Mesenchymal stem cell (in vitro differentiated cells and primary cell): ENCODE measurements around the gene ENDOG.

Experiments
- DNase-seq: peaks from one replicate; pipeline ENCODE4 v3.0.0-alpha.2; 2013
- H2AFZ ChIP-seq: one replicate; pipeline ENCODE4 v1.6.1; 2013; ENCODE audit warnings: low read depth, mild to moderate bottlenecking, control low read depth, inconsistent platforms, low read length, moderate library complexity
- H2AK5ac ChIP-seq: 2 replicates; pipeline ENCODE4 v1.6.1; 2013; ENCODE audit warnings: low read length, moderate library complexity, mild to moderate bottlenecking, inconsistent platforms; ENCODE audit not compliant: severe bottlenecking
- H2BK120ac ChIP-seq: one replicate; pipeline ENCODE4 v1.6.1; 2013; ENCODE audit warnings: low read depth, mild to moderate bottlenecking, inconsistent platforms, low read length, moderate library complexity
- H2BK12ac ChIP-seq, 2 experiments: one replicate each; pipeline ENCODE4 v1.6.1; 2013; ENCODE audit warnings: inconsistent platforms in 2 of 2, low read length in 2 of 2, mild to moderate bottlenecking in 2 of 2, moderate library complexity in 2 of 2, control low read depth in 1 of 2
- H2BK15ac ChIP-seq: one replicate; pipeline ENCODE4 v1.6.1; 2013; ENCODE audit warnings: mild to moderate bottlenecking, low read depth, inconsistent platforms; ENCODE audit not compliant: poor library complexity, severe bottlenecking
- H2BK5ac ChIP-seq: 2 replicates; pipeline ENCODE4 v1.6.1; 2013; ENCODE audit warnings: low read depth, mild to moderate bottlenecking, low read length, control low read depth, inconsistent platforms; ENCODE audit not compliant: poor library complexity, severe bottlenecking
- H3K14ac ChIP-seq, 2 experiments: one replicate each; pipeline ENCODE4 v1.6.1; 2013; ENCODE audit warnings: inconsistent platforms in 2 of 2, low read length in 2 of 2, control low read depth in 1 of 2, mild to moderate bottlenecking in 1 of 2, moderate library complexity in 1 of 2
- H3K18ac ChIP-seq, 2 experiments: one replicate each; pipeline ENCODE4 v1.6.1; 2013; ENCODE audit warnings: inconsistent platforms in 2 of 2, low read length in 2 of 2, control low read depth in 1 of 2, low read depth in 1 of 2, mild to moderate bottlenecking in 1 of 2
- H3K23ac ChIP-seq, 2 experiments: one replicate each; pipeline ENCODE4 v1.6.1; 2013; ENCODE audit warnings: inconsistent platforms in 2 of 2, low read length in 2 of 2, mild to moderate bottlenecking in 2 of 2, moderate library complexity in 2 of 2, control low read depth in 1 of 2
- H3K27ac ChIP-seq: 2 replicates; pipeline ENCODE4 v1.5.1; 2013; ENCODE audit warnings: mild to moderate bottlenecking, moderate library complexity, low read length, control low read depth, inconsistent platforms; ENCODE audit not compliant: poor library complexity, severe bottlenecking
- H3K27me3 ChIP-seq, 2 experiments: 2 replicates each; pipeline versions ENCODE4 v1.6.1 to v1.7.0; 2013; ENCODE audit warnings: low read length in 2 of 2, mild to moderate bottlenecking in 2 of 2, moderate library complexity in 2 of 2, control low read depth in 1 of 2, inconsistent platforms in 1 of 2; ENCODE audit not compliant: control insufficient read depth in 1 of 2, insufficient read depth in 1 of 2
- H3K36me3 ChIP-seq, 2 experiments: 2 replicates each; pipeline versions ENCODE4 v1.6.1 to v1.7.0; 2013; ENCODE audit warnings: low read length in 2 of 2, control low read depth in 1 of 2, inconsistent platforms in 1 of 2, low read depth in 1 of 2, mild to moderate bottlenecking in 1 of 2; ENCODE audit not compliant: insufficient read depth in 2 of 2, control insufficient read depth in 1 of 2
- H3K4ac ChIP-seq, 2 experiments: one replicate each; pipeline ENCODE4 v1.6.1; 2013; ENCODE audit warnings: inconsistent platforms in 2 of 2, low read length in 2 of 2, mild to moderate bottlenecking in 2 of 2, moderate library complexity in 2 of 2, control low read depth in 1 of 2, low read depth in 1 of 2
- H3K4me1 ChIP-seq: 2 replicates; pipeline ENCODE4 v1.6.1; 2013; ENCODE audit warnings: low read depth, low read length, control low read depth; ENCODE audit not compliant: control insufficient read depth, insufficient read depth
- H3K4me2 ChIP-seq: 2 replicates; pipeline ENCODE4 v1.6.1; 2013; ENCODE audit warnings: low read length, mild to moderate bottlenecking, inconsistent platforms; ENCODE audit not compliant: poor library complexity, severe bottlenecking
- H3K4me3 ChIP-seq, 2 experiments: 2 replicates each; pipeline versions ENCODE4 v1.5.1 to v1.7.0; 2013; ENCODE audit warnings: low read length in 2 of 2, mild to moderate bottlenecking in 2 of 2, control low read depth in 1 of 2, low read depth in 1 of 2; ENCODE audit not compliant: insufficient read depth in 1 of 2
- H3K79me1 ChIP-seq: replicated peaks from 2 replicates; pipeline ENCODE4 v1.6.1; 2013; ENCODE audit warnings: mild to moderate bottlenecking, control low read depth, low read length, inconsistent platforms; ENCODE audit not compliant: poor library complexity, severe bottlenecking
- H3K9ac ChIP-seq: 2 replicates; pipeline ENCODE4 v1.7.0; 2013; ENCODE audit warnings: mild to moderate bottlenecking, low read length, moderate library complexity
- H3K9me3 ChIP-seq: 2 replicates; pipeline ENCODE4 v1.7.0; 2013; ENCODE audit warnings: mild to moderate bottlenecking, low read length; ENCODE audit not compliant: control insufficient read depth
- H4K8ac ChIP-seq: one replicate; pipeline ENCODE4 v1.6.1; 2013; ENCODE audit warnings: inconsistent platforms, mild to moderate bottlenecking, low read length, moderate library complexity
- H4K91ac ChIP-seq: one replicate; pipeline ENCODE4 v1.6.1; 2013; ENCODE audit warnings: mild to moderate bottlenecking, low read length, inconsistent platforms
- WGBS: methylation state at CpG from one replicate; pipeline ENCODE4 v1.1.7; 2013; ENCODE audit warnings: mixed read lengths; 5-methylcytosine and 5-hydroxymethylcytosine counted together

Gene ENDOG

DNA sequence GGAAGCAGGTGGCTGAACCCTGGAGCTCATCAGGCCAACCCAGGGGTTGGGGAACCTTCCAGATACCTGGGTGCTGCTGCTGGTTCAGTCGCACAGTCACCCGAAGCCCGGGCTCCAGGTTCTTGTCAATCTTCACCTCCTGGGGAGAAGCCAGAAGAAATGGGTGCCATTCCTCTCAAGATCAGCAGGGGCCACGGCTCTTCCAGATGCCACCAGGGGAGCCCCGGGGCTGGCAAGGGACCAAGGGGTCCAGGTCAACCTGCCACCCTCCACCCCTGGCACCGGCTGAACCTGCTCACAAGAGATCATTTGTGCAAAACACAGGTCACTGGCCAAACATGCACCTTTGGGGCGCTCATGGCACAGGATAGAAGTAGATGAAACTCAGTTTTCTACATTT lies 6.6 kb downstream of the ENDOG start:
- Histone ChIP-seq H2BK15ac (no peak overlapping the region), H3K4me3 (no peak overlapping the region), H3K27ac (no peak overlapping the region), H4K91ac (no peak overlapping the region), H2BK120ac (no peak overlapping the region), H3K4me1 (peaks cover 12% of the 10 kb centered on the region), H4K8ac (no peak overlapping the region), H2AFZ (no peak overlapping the region), H3K4ac (no peak overlapping the region), H3K9ac (no peak overlapping the region), H3K18ac (no peak overlapping the region), H3K36me3 (peaks cover 65 to 69% of the 10 kb centered on the region in 2 experiments), H3K9me3 (no peaks in the 10 kb centered on the region), H3K79me1 (peaks cover 28% of the 10 kb centered on the region), H2AK5ac (no peak overlapping the region), H3K23ac (no peak overlapping the region), H3K4me2 (no peak overlapping the region), H2BK5ac (no peak overlapping the region), H2BK12ac (no peak overlapping the region), H3K27me3 (no peaks in the 10 kb centered on the region), H3K14ac (no peak overlapping the region)
- no peak for DNase-seq
- 93% methylated on average over 7 of the region's 7 CpGs for WGBS

DNA sequence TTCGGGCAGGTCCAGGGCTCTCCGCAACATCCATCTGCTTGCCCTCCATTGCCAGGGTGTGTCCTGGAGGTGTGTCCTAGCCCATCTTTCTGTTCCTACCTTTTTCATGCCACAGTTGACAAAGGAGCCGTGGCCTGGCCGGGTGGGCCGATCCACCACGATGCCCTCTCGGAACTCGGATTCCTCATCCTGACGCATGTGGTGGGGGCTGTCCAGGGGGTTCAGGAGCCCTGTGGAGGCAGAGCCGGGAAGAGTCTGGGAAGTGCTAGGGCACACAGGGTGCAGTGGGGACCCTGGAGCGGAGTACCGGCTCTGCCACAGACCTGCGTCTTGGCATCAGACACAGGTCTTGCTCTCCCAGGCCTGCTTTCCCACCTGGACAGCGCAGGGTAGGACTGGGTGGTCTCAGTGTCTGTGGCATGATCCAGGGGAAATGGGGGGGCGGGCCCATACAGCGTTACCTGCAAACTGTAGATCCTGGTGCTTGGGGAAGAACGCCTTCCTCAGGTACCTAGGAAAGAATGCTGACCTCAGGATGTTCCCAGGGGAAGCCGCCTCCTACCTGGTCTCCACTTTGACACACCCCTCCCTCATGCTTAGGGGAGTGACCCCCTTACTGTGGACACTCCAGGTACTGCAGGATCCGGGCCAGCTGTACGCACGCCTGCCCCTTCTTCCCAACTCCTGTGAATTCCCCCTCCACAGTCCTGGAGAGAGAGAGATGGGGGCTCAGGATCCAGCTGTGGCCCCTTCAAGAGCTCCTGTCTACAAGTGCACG lies 7.8 kb downstream of the ENDOG start:
- H4K91ac ChIP-seq, result no peak overlapping the region
- WGBS, result 97% methylated on average over 22 of the region's 22 CpGs
- no peak overlapping the region for H3K14ac ChIP-seq
- peaks cover 28% of the 10 kb centered on the region for H3K79me1 ChIP-seq
- no peak overlapping the region for H3K4me3 ChIP-seq
- H2BK12ac ChIP-seq, result no peak overlapping the region
- H2AK5ac ChIP-seq, result no peak overlapping the region
- H3K4ac ChIP-seq, result no peak overlapping the region
- no peak overlapping the region for H3K18ac ChIP-seq
- no peak overlapping the region for H3K27ac ChIP-seq
- no peaks in the 10 kb centered on the region for H3K9me3 ChIP-seq
- no peak overlapping the region for H2BK15ac ChIP-seq
- no peaks in the 10 kb centered on the region for H3K27me3 ChIP-seq
- no peak overlapping the region for H2AFZ ChIP-seq
- H3K9ac ChIP-seq, result no peak overlapping the region
- no peak for DNase-seq
- peaks cover 64 to 65% of the 10 kb centered on the region in 2 experiments for H3K36me3 ChIP-seq
- no peak overlapping the region for H2BK5ac ChIP-seq
- no peak overlapping the region for H3K4me2 ChIP-seq
- no peak overlapping the region for H2BK120ac ChIP-seq
- no peak overlapping the region for H3K23ac ChIP-seq
- H4K8ac ChIP-seq, result no peak overlapping the region
- H3K4me1 ChIP-seq, result peaks cover 10% of the 10 kb centered on the region

DNA sequence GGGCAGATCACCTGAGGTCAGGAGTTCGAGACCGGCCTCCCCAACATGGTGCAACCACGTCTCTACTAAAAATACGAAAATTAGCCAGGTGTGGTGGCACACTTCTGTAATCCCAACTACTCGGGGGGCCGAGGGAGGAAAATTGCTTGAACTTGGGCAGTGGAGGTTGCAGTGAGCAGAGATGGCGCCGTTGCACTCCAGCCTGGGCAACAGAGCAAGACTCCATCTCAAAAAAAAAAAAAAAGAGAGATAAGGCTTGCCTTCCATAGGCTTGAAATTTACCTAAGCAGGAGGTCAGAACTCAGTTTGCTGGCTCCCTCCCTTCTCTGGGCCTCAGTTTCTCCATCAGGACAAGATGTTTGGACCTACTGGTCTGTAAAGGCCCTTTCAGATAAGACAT lies 10.0 kb downstream of the ENDOG start:
- Histone ChIP-seq H2BK12ac (no peak overlapping the region), H3K27me3 (no peaks in the 10 kb centered on the region), H2BK15ac (no peak overlapping the region), H3K4me2 (no peak overlapping the region), H3K4ac (no peak overlapping the region), H4K8ac (peak overlapping the region; percentile 47), H3K4me1 (peaks cover 10% of the 10 kb centered on the region), H2BK5ac (no peak overlapping the region), H3K9ac (peak overlapping the region; percentile 92), H2AFZ (no peak overlapping the region), H3K36me3 (peaks cover 46 to 53% of the 10 kb centered on the region in 2 experiments), H2BK120ac (no peak overlapping the region), H3K9me3 (no peaks in the 10 kb centered on the region), H3K14ac (no peak overlapping the region), H2AK5ac (no peak overlapping the region), H3K18ac (no peak overlapping the region), H3K23ac (no peak overlapping the region), H3K79me1 (peaks cover 24% of the 10 kb centered on the region), H4K91ac (no peak overlapping the region), H3K27ac (no peak overlapping the region), H3K4me3 (peak overlapping the region in 1 of 2 experiments; percentile 93)
- DNase-seq, result no peak
- 96% methylated on average over 8 of the region's 8 CpGs for WGBS

DNA sequence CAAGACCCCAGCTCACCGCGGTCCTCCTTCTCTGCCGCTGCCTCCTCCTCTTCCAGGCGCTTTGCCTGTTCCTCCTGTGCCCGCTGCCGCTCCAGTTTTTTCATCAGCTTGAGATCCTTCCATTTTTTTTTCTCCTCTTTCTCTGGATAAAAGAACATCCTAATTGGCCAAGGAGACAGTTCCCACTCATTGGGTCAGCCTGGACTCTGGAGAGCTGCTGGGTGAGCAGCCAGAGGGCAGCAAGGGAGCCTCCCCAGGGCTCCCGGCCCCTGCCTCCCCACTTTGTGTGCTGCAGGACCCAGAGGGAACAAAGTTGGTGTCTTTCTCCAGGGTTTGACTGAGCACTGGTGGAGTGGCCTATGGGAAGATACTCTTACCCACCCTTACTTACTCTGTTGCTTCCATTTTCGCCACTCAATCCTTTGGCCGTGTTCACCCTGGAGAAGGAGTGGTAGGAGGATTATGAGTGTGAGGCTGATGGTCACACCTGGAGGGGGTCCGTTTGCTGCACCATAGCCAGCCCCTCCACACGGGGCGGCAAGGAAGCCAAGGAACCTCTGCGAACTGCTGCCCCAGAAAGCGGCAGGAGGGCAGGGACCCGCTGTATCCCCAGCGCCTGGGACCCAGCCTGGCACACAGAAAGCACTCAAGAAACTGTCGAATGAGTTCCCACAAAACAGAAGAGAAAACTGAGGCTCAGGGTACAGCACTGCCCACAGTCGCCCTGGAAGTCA lies 10.6 kb downstream of the ENDOG start:
- H3K18ac ChIP-seq, result peak overlapping the region; percentile 45 to 96
- peaks cover 20% of the 10 kb centered on the region for H3K79me1 ChIP-seq
- peak overlapping the region in 1 of 2 experiments; percentile 94 for H3K23ac ChIP-seq
- DNase-seq, result peak; percentile 25
- peak overlapping the region; percentile 37 for H3K27ac ChIP-seq
- 36% methylated on average over 17 of the region's 18 CpGs for WGBS
- H3K9me3 ChIP-seq, result no peaks in the 10 kb centered on the region
- peak overlapping the region; percentile 47 for H4K8ac ChIP-seq
- H2BK12ac ChIP-seq, result no peak overlapping the region
- peak overlapping the region; percentile 57 for H2AFZ ChIP-seq
- H3K14ac ChIP-seq, result peak overlapping the region in 1 of 2 experiments; percentile 91
- H2BK15ac ChIP-seq, result no peak overlapping the region
- no peak overlapping the region for H2AK5ac ChIP-seq
- peak overlapping the region; percentile 47 for H2BK5ac ChIP-seq
- H3K4me1 ChIP-seq, result peaks cover 10% of the 10 kb centered on the region
- peak overlapping the region; percentile 71 to 85 for H3K4ac ChIP-seq
- no peak overlapping the region for H4K91ac ChIP-seq
- peak overlapping the region; percentile 92 for H3K9ac ChIP-seq
- no peaks in the 10 kb centered on the region for H3K27me3 ChIP-seq
- H3K4me3 ChIP-seq, result peak overlapping the region; percentile 92 to 93
- peaks cover 46 to 52% of the 10 kb centered on the region in 2 experiments for H3K36me3 ChIP-seq
- peak overlapping the region; percentile 97 for H3K4me2 ChIP-seq
- H2BK120ac ChIP-seq, result peak overlapping the region; percentile 76
